ENCODE measurements around the gene ASIC4.

ASIC4 gene

DNA sequence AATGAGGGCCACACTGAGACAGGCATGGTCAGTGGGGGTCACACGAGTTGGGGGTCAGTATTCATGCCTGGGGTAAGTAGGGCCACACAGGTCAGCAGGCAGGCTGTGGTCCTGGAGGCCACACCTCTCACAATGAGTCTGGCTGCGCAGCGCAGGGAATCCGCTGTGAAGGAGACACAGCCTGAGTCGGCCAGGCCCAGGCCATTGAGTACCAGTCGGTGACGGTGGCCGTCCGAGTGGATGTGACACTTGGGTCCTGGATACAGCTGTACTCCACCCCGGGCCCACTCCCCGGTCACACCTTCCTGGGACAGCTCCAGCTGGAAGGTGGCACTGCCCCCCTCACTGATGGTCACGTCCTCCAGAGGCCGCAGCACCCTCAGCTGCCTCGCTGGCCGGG, 40.1 kb downstream of the ASIC4 start:
- no peak for DNase-seq

DNA sequence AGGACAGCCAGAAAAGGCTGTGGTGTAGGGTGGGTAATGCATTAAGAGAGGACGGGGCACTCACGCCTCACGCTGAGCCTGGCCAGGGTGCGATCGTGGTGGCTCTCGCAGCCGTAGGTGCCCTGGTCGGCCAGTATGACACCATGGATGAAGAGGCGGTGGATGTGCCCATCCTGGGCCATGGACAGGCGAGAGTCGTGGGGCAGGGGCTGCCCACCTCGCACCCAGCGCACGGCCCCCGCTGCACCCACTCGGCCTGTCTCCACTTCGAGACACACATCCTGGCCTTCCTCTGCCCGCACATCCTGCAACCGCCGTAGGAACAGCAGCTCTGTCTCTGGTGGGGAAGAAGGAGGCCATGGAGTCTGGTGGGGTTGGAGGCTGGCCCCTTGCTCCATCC, 41.7 kb downstream of the ASIC4 start:
- no peak for DNase-seq

DNA sequence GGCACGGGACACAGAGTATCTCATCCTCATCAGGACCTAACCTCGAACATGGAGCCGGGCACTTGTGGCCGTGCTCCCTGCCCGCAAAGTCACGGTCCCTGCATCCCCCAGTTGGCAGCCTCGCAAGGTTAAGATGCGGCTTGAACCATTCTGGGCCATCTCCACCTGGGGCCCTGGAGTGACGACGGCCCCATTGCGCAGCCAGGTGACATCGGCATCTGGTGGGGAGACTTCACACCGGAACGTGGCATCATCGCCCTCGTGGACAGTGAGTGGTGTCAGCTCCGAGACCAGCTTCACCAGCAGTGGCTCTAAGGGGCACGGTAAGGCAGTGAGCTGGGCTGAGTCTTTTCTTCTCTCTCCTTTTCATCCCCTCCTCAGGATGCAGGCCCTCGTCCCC, 42.1 kb downstream of the ASIC4 start:
- no peak for DNase-seq

DNA sequence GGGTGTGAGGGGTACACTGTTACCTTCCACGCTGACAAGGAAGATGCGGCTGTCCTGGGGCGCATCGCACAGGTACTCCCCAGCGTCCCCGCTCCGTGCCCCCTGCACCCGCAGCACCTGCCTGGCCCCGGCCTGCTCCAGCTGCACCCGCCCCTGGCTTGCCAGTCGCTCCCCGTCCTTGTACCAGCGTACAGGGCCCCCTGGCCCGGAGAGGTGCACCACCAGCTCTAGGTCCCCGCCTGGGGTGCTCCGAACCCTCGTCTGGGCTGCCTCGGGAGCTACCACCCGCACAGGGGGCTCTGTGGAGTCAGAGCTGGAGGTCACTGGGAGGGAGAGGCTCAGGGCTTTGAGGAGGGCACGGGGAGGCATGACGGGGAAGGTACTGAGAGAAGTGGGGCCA, 43.0 kb downstream of the ASIC4 start:
- DNase-seq = no peak

DNA sequence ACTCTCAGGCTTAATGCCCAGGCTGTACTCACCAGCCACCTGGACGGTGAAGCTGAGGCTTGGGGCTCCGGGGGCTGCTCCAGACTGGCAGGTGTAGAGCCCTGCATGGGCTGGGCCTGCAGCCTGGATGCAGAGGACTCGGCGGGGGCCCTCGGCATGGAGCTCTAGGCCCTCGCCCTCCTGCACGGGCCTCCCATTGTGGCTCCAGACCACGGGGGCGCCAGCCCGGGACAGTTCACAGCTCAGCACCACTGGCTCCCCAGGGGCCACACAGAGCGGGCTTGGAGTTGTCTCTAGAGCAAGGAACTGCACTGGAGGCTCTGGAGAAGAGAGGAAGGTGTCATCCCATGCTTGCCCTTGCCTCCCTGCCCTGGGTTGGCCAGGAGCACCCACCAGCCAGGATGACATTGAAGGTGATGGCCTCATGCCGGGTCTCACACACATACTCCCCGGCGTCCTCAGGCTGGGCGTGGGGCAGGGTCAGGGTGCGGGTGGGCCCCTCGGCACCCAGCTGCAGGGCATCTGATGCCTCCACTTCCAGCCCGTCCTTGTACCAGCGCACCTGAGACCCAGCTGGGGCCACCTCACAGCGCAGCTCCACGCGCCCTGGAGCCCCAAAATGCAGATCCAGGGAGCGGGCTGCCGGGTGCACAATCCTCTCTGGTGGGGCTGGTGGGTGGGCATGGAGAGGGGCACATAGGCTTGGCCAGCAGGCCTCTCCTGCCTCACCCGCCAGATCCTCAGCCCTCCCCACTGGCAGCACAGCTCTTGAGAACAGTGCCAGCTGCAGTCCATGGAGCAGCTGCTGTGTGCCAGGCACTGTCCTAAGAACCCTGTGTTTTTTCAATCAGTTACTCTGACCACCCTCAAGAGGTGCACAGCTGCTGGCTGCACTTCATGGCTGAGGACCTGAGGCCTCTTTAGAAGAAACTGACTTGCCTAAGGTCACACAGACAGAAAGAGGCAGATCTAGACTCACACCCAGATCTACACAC, 43.8 kb downstream of the ASIC4 start:
- no peak for DNase-seq

DNA sequence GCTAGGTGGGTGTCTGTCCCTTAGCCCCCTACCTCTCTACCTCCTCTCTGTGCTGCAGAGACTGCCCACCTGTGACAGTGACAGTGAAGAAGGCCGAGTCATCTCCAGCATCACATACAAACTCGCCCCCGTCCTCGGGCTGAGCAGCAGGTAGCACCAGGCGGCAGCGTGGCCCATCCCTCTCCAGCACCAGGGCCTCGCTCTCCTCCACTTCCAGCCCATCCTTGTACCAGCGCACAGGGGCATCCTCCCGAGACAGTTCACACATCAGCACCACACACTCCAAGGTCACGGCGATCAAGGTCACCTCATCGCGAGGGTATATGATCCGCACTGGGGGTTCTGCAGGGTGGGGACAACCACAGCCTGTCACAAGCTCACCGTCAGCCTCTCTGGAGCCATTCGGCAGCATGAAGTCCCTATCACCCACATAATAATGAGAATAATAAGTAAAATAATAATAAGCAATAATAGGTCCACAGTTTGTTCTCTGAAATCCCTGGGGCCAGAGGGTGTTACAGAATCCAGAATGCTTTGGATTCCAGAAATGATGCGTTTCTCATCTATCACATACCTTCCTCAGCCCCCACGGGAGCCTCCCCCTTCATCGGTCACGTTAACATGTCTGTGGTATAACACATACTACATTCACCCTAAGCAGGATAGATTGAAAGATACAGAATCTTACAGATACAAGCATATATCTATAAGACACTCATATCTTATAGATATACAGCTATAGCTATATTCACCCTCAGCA, 45.1 kb downstream of the ASIC4 start:
- no peak for DNase-seq

DNA sequence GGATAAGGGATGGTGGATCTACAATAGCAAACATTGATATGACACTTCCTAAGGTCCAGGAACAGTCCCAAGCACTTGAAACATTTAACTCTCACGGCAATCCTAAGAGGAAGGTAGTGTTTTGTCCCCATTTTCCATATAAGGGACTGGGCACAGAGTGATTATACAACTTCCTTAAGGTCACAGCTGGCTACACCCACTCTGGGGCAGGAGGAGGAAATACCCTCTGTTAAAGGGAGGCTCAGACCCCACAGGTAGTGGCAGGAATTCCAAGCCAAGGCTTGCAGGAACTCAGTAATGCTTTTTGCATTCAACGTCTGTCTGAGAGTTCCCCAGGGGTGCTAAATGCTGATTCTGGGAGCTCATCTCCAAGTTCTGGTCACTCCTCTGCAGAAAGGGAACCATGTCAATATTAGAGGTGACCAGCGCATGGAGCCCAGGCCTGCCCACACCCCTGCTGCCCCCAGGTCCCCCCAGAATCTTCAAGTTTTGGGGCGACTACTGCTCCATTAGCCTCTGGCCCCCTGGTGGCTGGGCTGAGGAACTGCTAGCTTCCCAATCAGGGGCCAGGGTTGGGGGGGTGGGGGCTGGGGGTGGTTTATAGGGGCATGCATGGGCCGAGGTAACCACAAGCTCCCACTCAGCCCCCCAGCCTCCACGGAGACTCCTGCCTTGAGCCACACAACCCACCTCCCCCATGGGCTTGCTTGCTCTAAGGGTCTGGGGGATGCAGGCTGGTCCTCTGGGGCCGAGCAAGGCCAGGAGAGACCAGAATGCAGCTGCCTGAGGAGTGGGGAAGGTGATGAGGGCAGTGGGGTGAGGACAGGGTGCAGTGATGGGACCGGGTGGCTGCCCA, 46.0 kb downstream of the ASIC4 start:
- DNase-seq = no peak

DNA sequence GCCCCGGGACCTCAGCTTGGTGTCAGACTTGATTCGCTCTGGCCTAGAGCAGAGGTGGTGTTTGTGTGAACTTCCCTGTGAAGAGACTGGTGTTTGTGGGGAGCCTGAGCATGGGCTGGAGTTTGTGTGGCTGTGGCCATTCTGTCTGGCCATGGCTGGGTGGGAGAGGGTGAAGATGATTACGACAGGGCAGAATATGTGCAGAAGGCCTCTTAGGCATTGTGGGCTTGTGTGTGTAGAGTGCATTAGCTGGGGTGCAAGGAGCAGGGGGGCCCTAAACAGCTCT, 46.6 kb downstream of the ASIC4 start:
- DNase-seq = no peak

DNA sequence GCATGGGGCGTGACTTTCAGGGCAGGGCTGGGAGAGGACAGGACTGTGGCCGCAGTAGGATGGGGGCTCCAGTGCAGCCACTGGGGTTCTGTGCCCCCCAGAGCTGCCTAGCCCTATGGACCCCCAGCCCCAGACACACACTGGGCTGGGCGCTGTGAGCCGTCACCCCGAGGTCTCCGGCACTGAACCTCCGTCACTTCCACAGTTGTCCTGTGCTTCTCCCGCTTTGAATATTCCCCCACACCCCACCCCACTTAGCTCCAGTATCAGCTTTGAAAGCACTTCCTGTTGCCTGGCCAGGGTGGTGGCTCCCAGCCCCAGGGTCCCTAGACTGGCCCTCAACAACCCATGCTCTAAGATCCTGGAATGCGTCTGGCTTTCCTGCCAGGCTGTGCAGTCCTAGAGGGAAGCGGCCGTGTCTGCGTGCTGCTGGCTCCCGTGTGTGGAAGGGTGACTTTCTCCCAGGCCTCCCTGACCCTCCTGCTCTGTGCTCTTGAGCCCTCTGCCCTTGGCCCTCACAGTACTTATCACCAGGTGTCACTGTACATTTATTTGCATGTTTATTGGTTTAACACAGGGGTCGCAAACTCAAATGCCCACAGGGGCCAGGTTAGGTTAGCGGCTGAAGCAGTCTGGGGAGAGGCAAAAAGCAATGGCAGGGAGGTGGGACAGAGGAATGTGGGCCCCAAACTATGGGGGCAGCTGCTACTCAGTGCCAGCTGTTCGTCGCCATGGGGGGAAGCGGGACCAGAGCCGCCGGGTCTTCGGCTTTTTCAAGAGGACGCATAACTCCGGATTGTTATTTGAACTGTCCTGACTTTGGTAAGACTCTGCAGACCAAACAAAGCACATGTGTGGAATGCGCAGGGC, 47.1 kb downstream of the ASIC4 start:
- no peak for DNase-seq

DNA sequence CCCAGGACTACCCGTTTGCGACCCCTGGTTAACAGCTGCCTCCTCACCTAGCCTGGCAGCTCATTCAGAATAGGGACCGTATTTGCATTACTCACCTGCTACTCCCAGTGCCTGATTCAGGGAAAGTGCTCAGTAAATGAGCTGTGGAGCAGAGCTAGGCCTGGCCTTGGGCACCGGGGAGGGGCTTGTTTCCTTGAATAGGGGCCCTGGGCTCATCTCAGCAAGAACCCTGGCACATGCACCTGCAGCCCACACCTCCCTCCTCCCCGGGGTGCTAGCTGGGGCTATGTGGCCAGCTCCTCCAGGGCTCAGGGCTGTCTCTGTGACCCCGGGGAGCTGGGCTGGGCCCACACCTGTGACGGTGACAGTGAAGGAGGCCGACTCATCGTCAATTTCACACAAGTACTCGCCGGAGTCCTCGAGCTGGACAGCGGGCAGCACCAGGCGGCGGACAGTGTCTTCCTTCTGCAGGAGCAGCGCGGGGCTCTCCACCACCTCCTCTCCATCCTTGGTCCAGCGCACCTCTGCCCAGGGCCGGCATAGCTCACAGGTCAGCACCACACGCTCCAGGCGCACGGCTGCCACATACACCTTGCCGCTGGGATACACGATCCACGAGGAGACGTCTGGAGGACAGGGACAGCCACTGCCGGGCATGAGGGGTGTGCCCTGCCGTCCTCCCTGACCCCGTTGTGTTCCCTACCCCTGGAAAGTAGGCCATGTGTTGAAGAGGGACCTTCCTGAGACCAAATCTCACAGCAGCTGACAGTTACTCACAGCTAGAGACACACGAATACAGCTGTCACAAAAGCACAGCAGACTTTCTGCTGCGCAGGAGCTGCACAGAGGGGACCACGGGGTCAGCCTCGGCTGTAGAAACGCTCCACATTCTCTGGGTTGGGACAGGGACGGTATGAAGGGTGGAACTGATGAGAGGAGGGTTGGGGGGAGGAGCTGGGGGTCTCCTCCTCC, 48.1 kb downstream of the ASIC4 start:
- no peak for DNase-seq

DNA sequence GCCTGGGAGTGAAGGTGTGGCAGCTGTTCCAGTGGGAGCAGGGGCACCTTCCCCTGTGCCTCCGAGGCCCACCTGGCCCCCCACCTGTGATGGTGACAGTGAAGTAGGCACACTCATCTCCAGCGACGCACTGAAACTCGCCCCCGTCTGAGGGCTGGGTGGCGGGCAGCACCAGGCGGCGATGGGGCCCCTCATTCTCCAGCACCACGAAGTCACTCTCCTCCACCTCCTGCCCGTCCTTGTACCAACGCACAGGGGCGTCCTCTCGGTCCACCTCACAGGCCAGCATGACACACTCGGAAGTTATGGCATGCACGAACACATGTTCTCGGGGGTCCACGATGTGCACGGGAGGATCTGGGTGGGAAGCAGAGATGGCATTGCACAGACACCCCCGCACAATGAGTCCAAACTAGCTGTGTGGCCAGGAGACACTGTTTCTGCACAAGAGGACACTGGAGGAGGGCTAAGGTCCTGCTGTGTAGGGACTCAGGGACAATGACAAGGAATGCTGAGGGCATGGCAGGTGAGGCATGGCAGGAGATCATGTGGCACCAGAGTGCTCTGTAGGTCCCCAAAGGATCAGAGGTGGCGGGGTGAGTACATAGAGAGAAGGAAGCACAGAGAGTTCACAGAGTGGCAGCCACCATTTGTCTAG, 49.1 kb downstream of the ASIC4 start:
- no peak for DNase-seq

DNA sequence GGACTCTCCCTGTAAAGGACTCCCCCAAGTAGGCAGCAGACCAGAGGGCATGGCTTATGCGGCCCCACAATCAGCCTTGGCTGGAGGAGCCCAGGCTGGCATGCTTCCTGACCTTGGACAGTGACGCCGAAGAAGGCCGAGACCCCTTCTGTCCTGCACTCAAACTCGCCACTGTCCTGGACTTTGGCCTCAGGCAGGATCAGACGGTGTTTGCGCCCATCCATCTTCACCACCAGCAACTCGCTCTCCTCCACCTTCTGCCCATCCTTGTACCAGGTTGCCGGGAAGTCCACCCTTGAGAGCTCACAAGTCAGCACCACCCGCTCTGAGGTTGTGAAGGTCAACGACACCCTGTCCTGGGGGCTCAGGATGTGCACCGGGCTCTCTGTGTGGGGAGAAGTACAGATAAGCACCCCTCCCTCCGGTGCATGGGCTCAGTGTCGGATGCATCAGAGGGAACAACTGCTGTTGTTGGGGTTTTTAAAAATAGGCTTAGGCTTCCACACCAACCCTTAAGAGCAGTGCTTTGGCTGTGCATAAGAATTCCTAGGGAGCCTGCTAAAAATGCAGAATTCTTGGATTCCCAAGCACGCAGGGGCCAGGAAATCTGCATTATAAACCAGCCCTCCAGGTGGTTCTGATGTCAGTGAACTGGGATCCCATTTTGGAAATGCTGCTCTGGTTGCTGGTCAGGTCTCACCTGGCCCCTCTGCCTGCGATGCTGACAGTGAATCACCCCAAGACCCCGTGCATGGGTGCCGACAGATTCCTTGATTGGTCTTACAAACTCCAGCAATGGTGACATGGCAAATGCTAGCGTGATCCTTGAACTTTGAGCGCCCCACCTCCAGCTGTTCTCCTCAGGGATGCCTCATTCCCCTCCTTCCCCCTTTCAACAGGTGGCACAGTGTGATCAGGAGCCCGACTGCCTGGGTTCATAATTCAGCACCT, 51.1 kb downstream of the ASIC4 start:
- DNase-seq = no peak

DNA sequence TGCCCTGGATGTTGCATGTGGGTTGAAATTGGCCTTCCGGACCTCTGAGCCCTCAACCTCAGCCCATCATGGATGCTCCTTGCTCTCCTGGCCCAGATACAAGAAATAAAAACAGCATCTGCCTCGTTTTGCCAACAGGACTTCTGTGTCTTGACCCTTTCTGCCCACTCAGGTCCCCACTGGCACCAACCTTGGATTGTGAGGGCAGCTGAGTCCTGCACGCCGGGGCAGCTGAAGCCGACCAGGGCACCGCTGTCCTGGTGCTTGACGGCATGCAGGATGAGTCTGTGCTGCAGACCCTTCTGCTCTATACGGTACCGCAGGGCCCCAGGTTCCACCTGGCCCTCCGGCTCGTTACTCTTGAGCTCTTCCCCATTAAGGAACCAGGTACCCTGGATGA, 52.4 kb downstream of the ASIC4 start:
- DNase-seq = no peak

DNA sequence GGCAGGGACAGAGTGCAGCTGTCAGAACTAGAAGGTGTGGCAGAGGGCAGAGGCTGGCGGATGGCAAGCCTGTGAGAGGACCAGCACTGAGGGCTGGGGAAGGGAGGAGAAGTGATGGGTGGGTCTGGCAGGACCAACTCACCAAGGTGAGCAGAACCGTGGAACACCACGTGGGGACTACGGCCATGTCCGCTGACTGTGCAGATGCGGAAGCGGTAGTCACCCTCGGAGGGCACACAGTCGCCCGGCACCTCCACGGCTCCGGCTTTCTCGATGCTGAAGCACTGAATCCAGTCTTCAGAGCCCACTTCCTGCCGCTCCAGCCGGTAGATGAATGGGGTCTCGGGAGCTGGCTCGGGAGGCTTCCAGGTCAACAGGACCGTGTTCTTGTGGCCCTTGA, 52.8 kb downstream of the ASIC4 start:
- DNase-seq = no peak

DNA sequence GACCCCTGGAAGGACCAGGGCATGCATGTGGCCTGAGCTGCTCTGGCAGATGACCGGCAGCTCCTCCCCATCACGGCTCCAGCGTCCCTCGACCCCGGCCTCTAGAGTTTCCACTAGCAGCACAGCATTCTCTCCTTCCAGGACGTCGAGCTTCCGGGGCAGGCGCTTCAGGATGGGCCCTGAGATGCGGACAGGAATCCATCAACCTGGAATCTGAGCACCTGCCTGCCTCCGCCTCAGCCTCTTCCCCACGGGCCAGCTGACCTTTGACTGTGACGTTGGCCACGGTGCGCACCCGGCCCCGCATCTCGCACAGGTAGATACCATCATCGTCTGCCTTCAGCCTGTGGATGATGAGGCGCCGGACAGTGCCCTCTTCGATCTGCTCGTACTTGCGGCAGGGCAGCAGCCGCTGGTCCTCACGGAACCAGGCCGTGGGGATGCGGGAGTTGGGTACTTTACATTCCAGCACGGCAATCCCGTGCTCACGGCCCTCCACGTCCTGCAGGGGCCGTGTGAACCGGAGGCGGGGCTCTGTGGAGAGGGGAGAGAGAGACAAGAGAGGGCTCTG, 53.6 kb downstream of the ASIC4 start:
- no peak for DNase-seq

DNA sequence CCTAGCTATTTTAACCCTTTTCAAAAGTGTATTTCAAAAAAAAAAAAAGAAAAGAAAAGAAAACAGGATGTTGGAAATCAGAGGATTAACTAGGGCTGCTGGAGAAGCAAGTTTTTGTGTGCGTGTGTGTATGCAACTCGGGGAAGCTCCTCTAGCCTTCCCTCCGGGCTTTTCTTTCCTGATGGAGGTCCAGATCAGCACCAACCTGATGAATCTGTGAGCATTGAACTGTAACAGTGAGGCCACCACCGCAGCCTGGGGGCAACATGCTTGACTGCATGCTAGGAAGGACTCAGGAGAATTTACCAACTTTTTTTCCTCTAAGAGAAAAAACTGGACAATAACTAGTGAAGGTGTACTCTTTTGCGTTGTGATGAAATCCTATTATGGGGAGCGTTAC, 54.8 kb downstream of the ASIC4 start:
- no peak for DNase-seq

DNA sequence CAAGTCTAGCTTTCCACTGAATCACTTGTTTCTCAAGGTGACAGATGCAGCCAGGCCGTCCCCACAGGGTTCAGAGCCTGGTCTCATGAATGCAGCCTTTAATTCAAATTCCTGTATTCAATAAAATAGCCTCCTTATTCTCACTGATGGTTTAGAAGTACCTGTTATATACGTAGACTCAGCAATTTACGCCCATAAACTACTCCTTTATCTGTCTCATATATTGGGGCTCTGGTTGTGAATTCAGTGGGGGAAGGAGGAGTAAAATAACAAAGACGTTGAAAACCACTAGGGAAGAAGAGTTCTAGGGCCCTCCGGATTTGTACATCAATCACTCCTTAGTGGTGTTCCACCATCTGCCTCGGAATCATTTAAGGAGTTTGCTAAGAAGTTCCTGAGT, 55.4 kb downstream of the ASIC4 start:
- DNase-seq = no peak

DNA sequence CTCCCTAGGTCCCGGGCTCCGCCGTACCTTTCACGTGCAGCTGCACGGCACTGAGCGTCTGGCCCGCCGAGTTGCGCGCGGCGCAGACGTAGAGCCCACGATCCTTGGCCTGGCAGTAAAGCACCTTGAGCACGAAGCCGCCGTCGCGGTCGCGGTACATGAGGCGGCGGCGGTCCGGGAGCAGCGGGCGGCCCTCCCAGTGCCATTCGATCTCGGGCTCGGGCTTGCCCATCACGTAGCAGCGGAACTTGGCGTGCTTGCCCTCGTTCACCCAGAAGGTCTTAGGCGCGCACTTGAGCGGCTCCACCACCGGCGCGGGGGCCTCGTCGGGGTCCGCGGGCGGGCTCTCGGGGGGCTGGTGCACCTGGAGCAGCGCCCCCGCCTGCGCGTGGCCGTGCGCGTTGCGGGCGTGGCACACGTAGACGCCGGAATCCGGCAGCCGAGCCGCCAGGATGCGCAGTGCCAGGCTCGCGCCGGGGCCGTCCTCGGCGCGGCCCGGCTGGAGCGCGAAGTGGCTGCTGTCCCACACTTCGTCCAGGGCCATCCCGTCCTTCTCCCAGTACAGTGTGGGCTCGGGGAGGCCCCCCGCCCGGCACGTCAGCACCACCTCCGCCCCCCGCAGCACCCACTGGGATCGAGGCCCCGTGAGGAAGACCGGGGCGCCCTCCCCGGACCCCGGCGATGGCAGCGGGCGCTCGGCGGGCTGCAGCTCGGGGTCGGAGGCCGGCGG, 56.1 kb downstream of the ASIC4 start:
- peak; percentile 32 for DNase-seq

Data from HCEC 1CT (cell line).